IMR-90 (cell line): ENCODE results near the gene TTC19.

Source experiments
- BHLHE40 ChIP-seq: fragments of 150-350 bp; IDR thresholded peaks from 2 replicates; pipeline ENCODE4 v1.6.1; 2016; ENCODE audit warnings: mild to moderate bottlenecking, low read depth, low read length
- CEBPB ChIP-seq: IDR thresholded peaks from 2 replicates; pipeline ENCODE4 v1.6.1; 2012; ENCODE audit warnings: low read depth, low read length, improper control_type of control experiment
- MAFK ChIP-seq: IDR thresholded peaks from 2 replicates; pipeline ENCODE4 v1.6.1; 2012; ENCODE audit warnings: low read depth, low read length, improper control_type of control experiment
- POLR2A ChIP-seq: IDR thresholded peaks from 2 replicates; pipeline ENCODE4 v1.6.1; 2012; ENCODE audit warnings: mild to moderate bottlenecking, low read depth, low read length
- TF ChIP-seq, protein P1 (sequence below): conservative IDR thresholded peaks from 2 replicates; pipeline ENCODE4 v1.5.1; 2012; ENCODE audit warnings: mild to moderate bottlenecking, low read depth, low read length, improper control_type of control experiment

- TF ChIP-seq, protein P1, sequence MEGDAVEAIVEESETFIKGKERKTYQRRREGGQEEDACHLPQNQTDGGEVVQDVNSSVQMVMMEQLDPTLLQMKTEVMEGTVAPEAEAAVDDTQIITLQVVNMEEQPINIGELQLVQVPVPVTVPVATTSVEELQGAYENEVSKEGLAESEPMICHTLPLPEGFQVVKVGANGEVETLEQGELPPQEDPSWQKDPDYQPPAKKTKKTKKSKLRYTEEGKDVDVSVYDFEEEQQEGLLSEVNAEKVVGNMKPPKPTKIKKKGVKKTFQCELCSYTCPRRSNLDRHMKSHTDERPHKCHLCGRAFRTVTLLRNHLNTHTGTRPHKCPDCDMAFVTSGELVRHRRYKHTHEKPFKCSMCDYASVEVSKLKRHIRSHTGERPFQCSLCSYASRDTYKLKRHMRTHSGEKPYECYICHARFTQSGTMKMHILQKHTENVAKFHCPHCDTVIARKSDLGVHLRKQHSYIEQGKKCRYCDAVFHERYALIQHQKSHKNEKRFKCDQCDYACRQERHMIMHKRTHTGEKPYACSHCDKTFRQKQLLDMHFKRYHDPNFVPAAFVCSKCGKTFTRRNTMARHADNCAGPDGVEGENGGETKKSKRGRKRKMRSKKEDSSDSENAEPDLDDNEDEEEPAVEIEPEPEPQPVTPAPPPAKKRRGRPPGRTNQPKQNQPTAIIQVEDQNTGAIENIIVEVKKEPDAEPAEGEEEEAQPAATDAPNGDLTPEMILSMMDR, result no peak
- TF ChIP-seq POLR2A (no peak), MAFK (no peak), CEBPB (peak; percentile 84), BHLHE40 (no peak)
These were observed 76.3 kb downstream of the TTC19 start for GRCh38 chr17:16075949-16076348.
